K562 (cell line): ENCODE data around the gene INO80D.

ENCODE experiments used
- KLF16 ChIP-seq: IDR thresholded peaks from 2 replicates; pipeline ENCODE4 v1.6.1; 2016; ENCODE audit warnings: antibody characterized with exemption
- POLR2AphosphoS2 ChIP-seq: IDR thresholded peaks from 2 replicates; pipeline ENCODE4 v1.6.1; 2012; ENCODE audit warnings: low read length, improper control_type of control experiment
- RAD21 ChIP-seq, 2 experiments: fragments of 250-450 bp in 1 of 2; fragments of 450-650 bp in 1 of 2; sonication (Bioruptor Pico) in 1 of 2; formaldehyde crosslinking in 1 of 2; IDR thresholded peaks in 1 of 2; conservative IDR thresholded peaks in 1 of 2; 2 replicates each; pipeline versions ENCODE4 v1.4.0 to v1.8.0; 2020 to 2022; ENCODE audit warnings: mild to moderate bottlenecking in 2 of 2, moderate library complexity in 1 of 2
- ZBTB8A ChIP-seq: fragments of 450-650 bp; IDR thresholded peaks from 2 replicates; pipeline ENCODE4 v1.6.1; 2018; ENCODE audit warnings: mild to moderate bottlenecking, moderate library complexity; ENCODE audit not compliant: partially characterized antibody
- TF ChIP-seq, protein P1 (sequence below), 3 experiments: IDR thresholded peaks in 2 of 3; conservative IDR thresholded peaks in 1 of 3; 2 replicates each; pipeline ENCODE4 v1.5.1; 2011 to 2012; ENCODE audit warnings: low read length in 3 of 3, mild to moderate bottlenecking in 3 of 3, control low read depth in 2 of 3, improper control_type of control experiment in 1 of 3, inconsistent platforms in 1 of 3, low read depth in 1 of 3, mixed read lengths in 1 of 3, moderate library complexity in 1 of 3; ENCODE audit not compliant: insufficient read depth in 2 of 3
- TF ChIP-seq, protein P2 (sequence below): fragments of 200-800 bp; sonication (Bioruptor generic); IDR thresholded peaks from 2 replicates; pipeline ENCODE4 v1.6.1; 2016; ENCODE audit warnings: missing genetic modification characterization, missing compliant biosample characterization
- TF ChIP-seq, protein P3 (sequence below): IDR thresholded peaks from 2 replicates; pipeline ENCODE4 v1.6.1; 2012; ENCODE audit warnings: low read depth, low read length, improper control_type of control experiment, borderline replicate concordance
- TF ChIP-seq, protein P4 (sequence below): sonication (generic); formaldehyde crosslinking; IDR thresholded peaks from 2 replicates; pipeline ENCODE4 v1.8.1; 2023; ENCODE audit warnings: mild to moderate bottlenecking, missing genetic modification reagents
- TF ChIP-seq, protein P5 (sequence below): sonication (generic); formaldehyde crosslinking; IDR thresholded peaks from 2 replicates; pipeline ENCODE4 v1.8.0; 2022; ENCODE audit warnings: mild to moderate bottlenecking, missing genetic modification reagents, borderline replicate concordance

DNA sequence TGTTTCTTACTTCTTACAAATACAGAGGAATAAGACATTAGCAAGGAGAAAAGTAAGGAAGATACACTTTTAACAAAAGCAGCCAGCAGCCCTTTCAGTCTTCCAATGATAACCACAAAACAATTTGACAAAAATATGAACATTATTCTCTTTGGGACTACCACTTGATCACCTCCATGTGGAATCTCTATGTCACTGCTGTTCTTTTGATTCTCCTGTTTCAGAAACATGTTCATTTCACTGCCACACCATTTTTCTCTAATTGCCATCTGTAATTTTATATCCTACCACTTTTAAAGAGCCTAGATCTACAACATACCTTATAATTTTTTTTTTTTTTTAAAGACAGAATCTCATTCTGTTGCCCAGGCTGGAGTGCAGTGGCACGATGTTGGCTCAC, 10.9 kb downstream of the INO80D start:
- TF ChIP-seq, protein P1, sequence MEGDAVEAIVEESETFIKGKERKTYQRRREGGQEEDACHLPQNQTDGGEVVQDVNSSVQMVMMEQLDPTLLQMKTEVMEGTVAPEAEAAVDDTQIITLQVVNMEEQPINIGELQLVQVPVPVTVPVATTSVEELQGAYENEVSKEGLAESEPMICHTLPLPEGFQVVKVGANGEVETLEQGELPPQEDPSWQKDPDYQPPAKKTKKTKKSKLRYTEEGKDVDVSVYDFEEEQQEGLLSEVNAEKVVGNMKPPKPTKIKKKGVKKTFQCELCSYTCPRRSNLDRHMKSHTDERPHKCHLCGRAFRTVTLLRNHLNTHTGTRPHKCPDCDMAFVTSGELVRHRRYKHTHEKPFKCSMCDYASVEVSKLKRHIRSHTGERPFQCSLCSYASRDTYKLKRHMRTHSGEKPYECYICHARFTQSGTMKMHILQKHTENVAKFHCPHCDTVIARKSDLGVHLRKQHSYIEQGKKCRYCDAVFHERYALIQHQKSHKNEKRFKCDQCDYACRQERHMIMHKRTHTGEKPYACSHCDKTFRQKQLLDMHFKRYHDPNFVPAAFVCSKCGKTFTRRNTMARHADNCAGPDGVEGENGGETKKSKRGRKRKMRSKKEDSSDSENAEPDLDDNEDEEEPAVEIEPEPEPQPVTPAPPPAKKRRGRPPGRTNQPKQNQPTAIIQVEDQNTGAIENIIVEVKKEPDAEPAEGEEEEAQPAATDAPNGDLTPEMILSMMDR (IDR thresholded peaks at IDR 0.05 in 2 of 3, conservative IDR thresholded peaks at IDR 0.05 in 1 of 3; ENCODE audit: insufficient read depth in 2 of 3, low read depth in 1 of 3, low read length in 3 of 3) = peak in 1 of 3 experiments; percentile 19; a peak in 1 of 6 replicates
- TF ChIP-seq, protein P2, sequence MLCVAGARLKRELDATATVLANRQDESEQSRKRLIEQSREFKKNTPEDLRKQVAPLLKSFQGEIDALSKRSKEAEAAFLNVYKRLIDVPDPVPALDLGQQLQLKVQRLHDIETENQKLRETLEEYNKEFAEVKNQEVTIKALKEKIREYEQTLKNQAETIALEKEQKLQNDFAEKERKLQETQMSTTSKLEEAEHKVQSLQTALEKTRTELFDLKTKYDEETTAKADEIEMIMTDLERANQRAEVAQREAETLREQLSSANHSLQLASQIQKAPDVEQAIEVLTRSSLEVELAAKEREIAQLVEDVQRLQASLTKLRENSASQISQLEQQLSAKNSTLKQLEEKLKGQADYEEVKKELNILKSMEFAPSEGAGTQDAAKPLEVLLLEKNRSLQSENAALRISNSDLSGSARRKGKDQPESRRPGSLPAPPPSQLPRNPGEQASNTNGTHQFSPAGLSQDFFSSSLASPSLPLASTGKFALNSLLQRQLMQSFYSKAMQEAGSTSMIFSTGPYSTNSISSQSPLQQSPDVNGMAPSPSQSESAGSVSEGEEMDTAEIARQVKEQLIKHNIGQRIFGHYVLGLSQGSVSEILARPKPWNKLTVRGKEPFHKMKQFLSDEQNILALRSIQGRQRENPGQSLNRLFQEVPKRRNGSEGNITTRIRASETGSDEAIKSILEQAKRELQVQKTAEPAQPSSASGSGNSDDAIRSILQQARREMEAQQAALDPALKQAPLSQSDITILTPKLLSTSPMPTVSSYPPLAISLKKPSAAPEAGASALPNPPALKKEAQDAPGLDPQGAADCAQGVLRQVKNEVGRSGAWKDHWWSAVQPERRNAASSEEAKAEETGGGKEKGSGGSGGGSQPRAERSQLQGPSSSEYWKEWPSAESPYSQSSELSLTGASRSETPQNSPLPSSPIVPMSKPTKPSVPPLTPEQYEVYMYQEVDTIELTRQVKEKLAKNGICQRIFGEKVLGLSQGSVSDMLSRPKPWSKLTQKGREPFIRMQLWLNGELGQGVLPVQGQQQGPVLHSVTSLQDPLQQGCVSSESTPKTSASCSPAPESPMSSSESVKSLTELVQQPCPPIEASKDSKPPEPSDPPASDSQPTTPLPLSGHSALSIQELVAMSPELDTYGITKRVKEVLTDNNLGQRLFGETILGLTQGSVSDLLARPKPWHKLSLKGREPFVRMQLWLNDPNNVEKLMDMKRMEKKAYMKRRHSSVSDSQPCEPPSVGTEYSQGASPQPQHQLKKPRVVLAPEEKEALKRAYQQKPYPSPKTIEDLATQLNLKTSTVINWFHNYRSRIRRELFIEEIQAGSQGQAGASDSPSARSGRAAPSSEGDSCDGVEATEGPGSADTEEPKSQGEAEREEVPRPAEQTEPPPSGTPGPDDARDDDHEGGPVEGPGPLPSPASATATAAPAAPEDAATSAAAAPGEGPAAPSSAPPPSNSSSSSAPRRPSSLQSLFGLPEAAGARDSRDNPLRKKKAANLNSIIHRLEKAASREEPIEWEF = no peak
- TF ChIP-seq, protein P3, sequence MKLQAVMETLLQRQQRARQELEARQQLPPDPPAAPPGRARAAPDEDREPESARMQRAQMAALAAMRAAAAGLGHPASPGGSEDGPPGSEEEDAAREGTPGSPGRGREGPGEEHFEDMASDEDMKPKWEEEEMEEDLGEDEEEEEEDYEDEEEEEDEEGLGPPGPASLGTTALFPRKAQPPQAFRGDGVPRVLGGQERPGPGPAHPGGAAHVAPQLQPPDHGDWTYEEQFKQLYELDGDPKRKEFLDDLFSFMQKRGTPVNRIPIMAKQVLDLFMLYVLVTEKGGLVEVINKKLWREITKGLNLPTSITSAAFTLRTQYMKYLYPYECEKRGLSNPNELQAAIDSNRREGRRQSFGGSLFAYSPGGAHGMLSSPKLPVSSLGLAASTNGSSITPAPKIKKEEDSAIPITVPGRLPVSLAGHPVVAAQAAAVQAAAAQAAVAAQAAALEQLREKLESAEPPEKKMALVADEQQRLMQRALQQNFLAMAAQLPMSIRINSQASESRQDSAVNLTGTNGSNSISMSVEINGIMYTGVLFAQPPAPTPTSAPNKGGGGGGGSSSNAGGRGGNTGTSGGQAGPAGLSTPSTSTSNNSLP = no peak
- TF ChIP-seq KLF16 (no peak), POLR2AphosphoS2 (no peak), RAD21 (CRISPR knock-in tag; conservative IDR thresholded peaks at IDR 0.05 in 1 of 2, IDR thresholded peaks at IDR 0.05 in 1 of 2) (no peak), ZBTB8A (no peak)
- TF ChIP-seq, protein P4, sequence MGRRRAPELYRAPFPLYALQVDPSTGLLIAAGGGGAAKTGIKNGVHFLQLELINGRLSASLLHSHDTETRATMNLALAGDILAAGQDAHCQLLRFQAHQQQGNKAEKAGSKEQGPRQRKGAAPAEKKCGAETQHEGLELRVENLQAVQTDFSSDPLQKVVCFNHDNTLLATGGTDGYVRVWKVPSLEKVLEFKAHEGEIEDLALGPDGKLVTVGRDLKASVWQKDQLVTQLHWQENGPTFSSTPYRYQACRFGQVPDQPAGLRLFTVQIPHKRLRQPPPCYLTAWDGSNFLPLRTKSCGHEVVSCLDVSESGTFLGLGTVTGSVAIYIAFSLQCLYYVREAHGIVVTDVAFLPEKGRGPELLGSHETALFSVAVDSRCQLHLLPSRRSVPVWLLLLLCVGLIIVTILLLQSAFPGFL (CRISPR knock-in tag) = no peak
- TF ChIP-seq, protein P5, sequence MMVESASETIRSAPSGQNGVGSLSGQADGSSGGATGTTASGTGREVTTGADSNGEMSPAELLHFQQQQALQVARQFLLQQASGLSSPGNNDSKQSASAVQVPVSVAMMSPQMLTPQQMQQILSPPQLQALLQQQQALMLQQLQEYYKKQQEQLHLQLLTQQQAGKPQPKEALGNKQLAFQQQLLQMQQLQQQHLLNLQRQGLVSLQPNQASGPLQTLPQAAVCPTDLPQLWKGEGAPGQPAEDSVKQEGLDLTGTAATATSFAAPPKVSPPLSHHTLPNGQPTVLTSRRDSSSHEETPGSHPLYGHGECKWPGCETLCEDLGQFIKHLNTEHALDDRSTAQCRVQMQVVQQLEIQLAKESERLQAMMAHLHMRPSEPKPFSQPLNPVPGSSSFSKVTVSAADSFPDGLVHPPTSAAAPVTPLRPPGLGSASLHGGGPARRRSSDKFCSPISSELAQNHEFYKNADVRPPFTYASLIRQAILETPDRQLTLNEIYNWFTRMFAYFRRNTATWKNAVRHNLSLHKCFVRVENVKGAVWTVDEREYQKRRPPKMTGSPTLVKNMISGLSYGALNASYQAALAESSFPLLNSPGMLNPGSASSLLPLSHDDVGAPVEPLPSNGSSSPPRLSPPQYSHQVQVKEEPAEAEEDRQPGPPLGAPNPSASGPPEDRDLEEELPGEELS (CRISPR knock-in tag) = no peak
